Measurements from ENCODE around the gene RTL10. TPM values are rescaled to one million over a fixed set of nuclear protein-coding genes. Genes with fewer than 3 reads are reported as not detected.

Gene RTL10
- total and polyA plus RNA-seq, 2 of the 8 experiments (the other 6 are each of a cell fraction or from before 2014, with no cell fraction given) = 11.5 to 18.8 TPM

DNA sequence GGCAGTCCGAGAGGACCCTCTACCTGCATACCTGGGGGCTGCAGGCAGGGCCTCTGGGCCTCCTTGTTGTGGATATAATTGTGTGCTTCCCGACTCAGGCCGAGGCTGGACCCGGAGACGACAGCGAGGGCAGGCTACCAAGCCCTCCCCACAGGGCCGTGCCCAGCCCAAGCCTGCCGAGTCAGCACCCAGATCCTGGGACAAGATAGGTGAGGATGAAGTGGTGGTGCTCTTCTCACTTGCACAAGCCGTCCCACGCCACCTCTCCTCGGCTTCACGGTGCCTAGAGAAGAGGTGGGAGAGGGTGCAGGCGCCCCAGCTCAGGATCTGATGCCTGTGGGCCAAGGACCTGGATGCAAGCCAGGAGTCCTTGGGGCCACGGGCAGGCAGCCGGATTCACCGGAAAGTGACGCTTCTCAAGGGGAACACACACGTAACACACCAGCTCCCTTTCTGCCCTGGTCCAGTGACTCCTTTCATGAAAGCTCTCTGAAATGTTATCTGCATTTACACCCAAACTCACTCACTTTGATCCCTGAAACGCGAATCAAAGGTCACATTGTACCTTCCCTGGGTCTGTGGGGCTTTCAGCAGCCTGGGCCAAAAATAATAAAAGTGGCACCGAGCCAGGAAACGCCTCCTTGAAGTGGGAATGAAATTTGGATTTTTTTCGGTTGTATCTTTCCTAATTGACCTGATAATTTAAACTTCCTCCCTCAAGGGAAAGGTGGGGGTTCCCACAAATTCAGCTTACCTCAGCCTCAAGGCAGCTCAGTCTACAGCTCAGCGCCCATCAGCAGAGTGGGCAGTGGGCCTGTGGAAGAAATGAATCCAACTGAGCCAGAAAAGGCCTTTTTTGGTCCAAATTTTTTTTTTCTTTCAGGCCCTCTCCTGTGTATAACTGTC lies 1.1 kb upstream of the RTL10 start:
- H3K36me3 ChIP-seq (ENCODE audit: control insufficient read depth in 2 of 4, insufficient read depth in 4 of 4, low read length in 3 of 4) = peaks cover 2 to 12% (median 10%) of the 10 kb centered on the region in 4 experiments; a peak in 5 of 8 replicates
- no peak overlapping the region for H2BK20ac ChIP-seq (ENCODE audit: low read length)
- peaks cover 7 to 26% of the 10 kb centered on the region in 2 experiments for H4K20me1 ChIP-seq (replicated peaks in 1 of 2; ENCODE audit: control insufficient read depth in 1 of 2, insufficient read depth in 2 of 2, low read length in 2 of 2)
- peak overlapping the region; percentile 95 for H4K91ac ChIP-seq (replicated peaks; ENCODE audit: insufficient read length, low read length)
- H3K4me1 ChIP-seq (replicated peaks in 1 of 4; ENCODE audit: control insufficient read depth in 3 of 4, insufficient read depth in 4 of 4, low read length in 3 of 4) = peaks cover 0 to 23% (median 12%) of the 10 kb centered on the region in 4 experiments; a peak in 6 of 7 replicates
- peak overlapping the region; percentile 30; the same call in 1 of the 2 replicates for H3K27ac ChIP-seq (ENCODE audit: low read depth, low read length)
- no peak overlapping the region; the same call in 1 of the 2 replicates for H2BK15ac ChIP-seq (ENCODE audit: low read length)
- H3K27me3 ChIP-seq (replicated peaks in 1 of 4; ENCODE audit: control insufficient read depth in 3 of 4, extremely low read depth in 1 of 4, insufficient read depth in 3 of 4, low read length in 3 of 4) = no peaks in the 10 kb centered on the region
- H3K23ac ChIP-seq (ENCODE audit: insufficient read length) = no peak overlapping the region
- WGBS, 2 experiments (ENCODE audit: extremely low coverage in 1 of 2, insufficient coverage in 1 of 2, insufficient read length in 1 of 2, insufficient replicate concordance in 2 of 2, low coverage in 1 of 2, low lambda C conversion rate in 2 of 2, missing lambda C conversion rate in 1 of 2) = 65% methylated on average over 24 of the region's 24 CpGs; no CpG with 5 or more reads in 1 of the 2 experiments
- DNase-seq (ENCODE audit: low read depth in 1 of 2, low spot score in 2 of 2) = no peak
- peak overlapping the region; percentile 95 for H4K8ac ChIP-seq (ENCODE audit: extremely low read depth, insufficient read depth, low read length)
- peak overlapping the region; percentile 68 for H3K18ac ChIP-seq (ENCODE audit: extremely low read depth, low read length)
- peaks cover 16% of the 10 kb centered on the region; the same call in 1 of the 2 replicates for H3K23me2 ChIP-seq (ENCODE audit: low read depth, low read length)
- no peak overlapping the region for H4K5ac ChIP-seq (ENCODE audit: insufficient read length, low read depth, low read length)
- peak overlapping the region; percentile 88 to 96 for H3K4me2 ChIP-seq (ENCODE audit: insufficient read depth in 1 of 2, low read depth in 2 of 2, low read length in 2 of 2)
- H2BK12ac ChIP-seq (ENCODE audit: low read depth, low read length) = no peak overlapping the region
- peak overlapping the region; percentile 95; the same call in 1 of the 2 replicates for H2BK5ac ChIP-seq (ENCODE audit: low read depth, low read length)
- peaks cover 0 to 26% of the 10 kb centered on the region in 2 experiments; a peak in 3 of 4 replicates for H3K79me2 ChIP-seq (ENCODE audit: control insufficient read depth in 1 of 2, insufficient read depth in 2 of 2, low read length in 2 of 2)
- TF ChIP-seq RAD21 (IDR thresholded peaks at IDR 0.05 in 1 of 2, conservative IDR thresholded peaks at IDR 0.05 in 1 of 2; ENCODE audit: low read depth in 2 of 2, low read length in 2 of 2) (peak in 1 of 2 experiments; percentile 27; a peak in 2 of 4 replicates), YY1 (IDR thresholded peaks at IDR 0.05; ENCODE audit: low read depth, low read length) (no peak), POLR2A (IDR thresholded peaks at IDR 0.05; ENCODE audit: control extremely low read depth in 1 of 2, low read depth in 2 of 2, low read length in 2 of 2) (peak in 1 of 2 experiments; percentile 15; a peak in 1 of 3 replicates), SIX5 (IDR thresholded peaks at IDR 0.05; ENCODE audit: low read depth, low read length) (no peak), MAFK (IDR thresholded peaks at IDR 0.05; ENCODE audit: low read depth, low read length) (peak; percentile 65; the same call in 1 of the 2 replicates), RXRA (IDR thresholded peaks at IDR 0.05; ENCODE audit: insufficient read depth, low read depth, low read length) (no peak)
- TF ChIP-seq, protein P1, sequence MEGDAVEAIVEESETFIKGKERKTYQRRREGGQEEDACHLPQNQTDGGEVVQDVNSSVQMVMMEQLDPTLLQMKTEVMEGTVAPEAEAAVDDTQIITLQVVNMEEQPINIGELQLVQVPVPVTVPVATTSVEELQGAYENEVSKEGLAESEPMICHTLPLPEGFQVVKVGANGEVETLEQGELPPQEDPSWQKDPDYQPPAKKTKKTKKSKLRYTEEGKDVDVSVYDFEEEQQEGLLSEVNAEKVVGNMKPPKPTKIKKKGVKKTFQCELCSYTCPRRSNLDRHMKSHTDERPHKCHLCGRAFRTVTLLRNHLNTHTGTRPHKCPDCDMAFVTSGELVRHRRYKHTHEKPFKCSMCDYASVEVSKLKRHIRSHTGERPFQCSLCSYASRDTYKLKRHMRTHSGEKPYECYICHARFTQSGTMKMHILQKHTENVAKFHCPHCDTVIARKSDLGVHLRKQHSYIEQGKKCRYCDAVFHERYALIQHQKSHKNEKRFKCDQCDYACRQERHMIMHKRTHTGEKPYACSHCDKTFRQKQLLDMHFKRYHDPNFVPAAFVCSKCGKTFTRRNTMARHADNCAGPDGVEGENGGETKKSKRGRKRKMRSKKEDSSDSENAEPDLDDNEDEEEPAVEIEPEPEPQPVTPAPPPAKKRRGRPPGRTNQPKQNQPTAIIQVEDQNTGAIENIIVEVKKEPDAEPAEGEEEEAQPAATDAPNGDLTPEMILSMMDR (IDR thresholded peaks at IDR 0.05; ENCODE audit: control extremely low read depth in 1 of 3, insufficient read depth in 1 of 3, low read depth in 1 of 3, low read length in 3 of 3) = peak in 1 of 3 experiments; percentile 14; a peak in 1 of 4 replicates
- H3K79me1 ChIP-seq (ENCODE audit: low read depth, low read length) = peaks cover 18% of the 10 kb centered on the region
- H3K14ac ChIP-seq (ENCODE audit: insufficient read length) = no peak overlapping the region
- peak overlapping the region; percentile 29 to 73 (median 70) for H3K9ac ChIP-seq (replicated peaks in 1 of 4; ENCODE audit: extremely low read depth in 1 of 4, low read depth in 3 of 4, low read length in 3 of 4)
- ChIA-PET POLR2A (ENCODE audit: partially characterized antibody) (interaction anchor here (0.6 to 1.5 kb wide), 8 partner anchors 9 to 46 kb away, joined by 3 to 4 read pairs (median 3); no protein-coding TSS in a partner anchor), CTCF (ENCODE audit: partially characterized antibody) (interaction anchor here (0.7 to 1.7 kb wide), 14 partner anchors 9 to 125 kb away, joined by 3 to 5 read pairs (median 4); no protein-coding TSS in a partner anchor)
- H3K4ac ChIP-seq (replicated peaks; ENCODE audit: insufficient read length, low read depth, low read length) = peak overlapping the region; percentile 14
- no peak overlapping the region for H2BK120ac ChIP-seq (replicated peaks; ENCODE audit: low read depth, low read length)
- H3K56ac ChIP-seq (replicated peaks; ENCODE audit: insufficient read length, low read depth, low read length) = peak overlapping the region; percentile 82
- H2AK5ac ChIP-seq (ENCODE audit: low read depth, low read length) = peak overlapping the region; percentile 7; the same call in 1 of the 2 replicates
- no peaks in the 10 kb centered on the region for H3K9me3 ChIP-seq (ENCODE audit: insufficient read depth in 2 of 2, low read depth in 1 of 2, low read length in 1 of 2)
- no peak for FAIRE-seq
- H2AFZ ChIP-seq (ENCODE audit: low read length) = no peak overlapping the region; the same call in 1 of the 2 replicates
- peak overlapping the region; percentile 60 to 92 (median 87) for H3K4me3 ChIP-seq (ENCODE audit: extremely low read depth in 1 of 4, insufficient read depth in 2 of 4, low read depth in 3 of 4, low read length in 4 of 4)
